OCI-LY7 (cell line): Measurements from ENCODE around the gene SEC11A. TPM values are rescaled to one million over a fixed set of nuclear protein-coding genes. Genes with fewer than 3 reads are reported as not detected.

Experiments
- BruUV-seq: library from RNA; stranded (reverse); fragments of 400-500 nt; replicated peaks from 2 replicates; lab custom pipeline; 2021; lab: Mats Ljungman, UMichigan
- CTCF ChIA-PET: fragments of 300-600 bp; sonication (Branson Sonifier 250); formaldehyde crosslinking; loops from one replicate; lab custom pipeline; 2022; ENCODE audit warnings: antibody characterized with exemption; ENCODE audit not compliant: unreplicated experiment; lab: Charles Lee
- POLR2A ChIA-PET: fragments of 300-600 bp; sonication (Branson Sonifier 250); formaldehyde crosslinking; loops from one replicate; lab custom pipeline; 2022; ENCODE audit warnings: antibody characterized with exemption; lab: Charles Lee
- DNase-seq: peaks from one replicate; pipeline ENCODE4 v3.0.0-alpha.2; 2015; ENCODE audit warnings: low spot score
- H2AFZ ChIP-seq: fragments of 200-600 bp; sonication (generic), shearing (Covaris generic); 2 replicates; pipeline ENCODE4 v1.6.1; 2014; ENCODE audit warnings: mild to moderate bottlenecking, antibody characterized with exemption, low read length, moderate library complexity
- H3K27ac ChIP-seq: fragments of 200-600 bp; sonication (generic); 2 replicates; pipeline ENCODE4 v1.5.1; 2014; ENCODE audit warnings: mixed run types, low read depth, mild to moderate bottlenecking, moderate library complexity, low read length, inconsistent platforms; ENCODE audit not compliant: poor library complexity, severe bottlenecking
- H3K36me3 ChIP-seq: fragments of 200-600 bp; sonication (generic); 2 replicates; pipeline ENCODE4 v1.6.1; 2014; ENCODE audit warnings: mild to moderate bottlenecking, antibody characterized with exemption, low read length, moderate library complexity, mixed read lengths; ENCODE audit not compliant: insufficient read depth
- H3K4me1 ChIP-seq: fragments of 200-600 bp; sonication (generic); 2 replicates; pipeline ENCODE4 v1.5.1; 2014; ENCODE audit warnings: mild to moderate bottlenecking, low read length; ENCODE audit not compliant: insufficient read depth, poor library complexity, severe bottlenecking
- H3K4me2 ChIP-seq: fragments of 200-600 bp; sonication (generic); 2 replicates; pipeline ENCODE4 v1.6.1; 2014; ENCODE audit warnings: mild to moderate bottlenecking, low read length
- H3K4me3 ChIP-seq: fragments of 200-600 bp; sonication (generic); 2 replicates; pipeline ENCODE4 v1.5.1; 2014; ENCODE audit warnings: mild to moderate bottlenecking, low read depth, low read length; ENCODE audit not compliant: poor library complexity, severe bottlenecking
- H3K79me2 ChIP-seq: fragments of 200-600 bp; sonication (generic); 2 replicates; pipeline ENCODE4 v1.6.1; 2016; ENCODE audit warnings: low read depth, mild to moderate bottlenecking, low read length, moderate library complexity, mixed read lengths; ENCODE audit not compliant: insufficient read depth
- H3K9me2 ChIP-seq: fragments of 200-600 bp; sonication (generic); 2 replicates; pipeline ENCODE4 v1.6.1; 2016; ENCODE audit warnings: mild to moderate bottlenecking, low read length, mixed read lengths; ENCODE audit not compliant: insufficient read depth
- H3K9me3 ChIP-seq: fragments of 200-600 bp; sonication (generic); 2 replicates; pipeline ENCODE4 v1.6.1; 2014; ENCODE audit warnings: mild to moderate bottlenecking, mixed run types, low read length, mixed read lengths
- H4K20me1 ChIP-seq: fragments of 200-600 bp; sonication (generic); 2 replicates; pipeline ENCODE4 v1.6.1; 2014; ENCODE audit warnings: mild to moderate bottlenecking, antibody characterized with exemption, low read length, moderate library complexity, mixed read lengths; ENCODE audit not compliant: insufficient read depth
- CTCF ChIP-seq: fragments of 200-600 bp; sonication (generic); conservative IDR thresholded peaks from 2 replicates; pipeline ENCODE4 v1.5.1; 2014; ENCODE audit warnings: mild to moderate bottlenecking, antibody characterized with exemption, low read length, moderate library complexity, mixed read lengths
- EZH2phosphoT487 ChIP-seq: fragments of 200-600 bp; sonication (generic); IDR thresholded peaks from 2 replicates; pipeline ENCODE4 v1.6.1; 2018; ENCODE audit warnings: low read depth, borderline replicate concordance, mild to moderate bottlenecking, mixed run types, antibody characterized with exemption, low read length, moderate library complexity, mixed read lengths
- intact Hi-C: fragments of 100-400 bp; cut with micrococcal nuclease; formaldehyde crosslinking; loops from one replicate; pipeline ENCODE4 v1.10.0; 2022; ENCODE audit not compliant: unreplicated experiment
- total RNA-seq, 2 experiments: library from RNA; depleted of rRNA in 1 of 2; stranded (reverse); fragments of >200 nt in 1 of 2; shearing (Covaris generic) in 1 of 2; gene quantifications; 2 replicates each; pipeline ENCODE4 v1.2.3, GENCODE V29; 2014 to 2022

The SEC11A gene
- total RNA-seq, 2 experiments from 2014 or later = 41.4 to 93.6 TPM

- no peaks in the 10 kb centered on the region for H3K9me2 ChIP-seq
- peaks cover 25% of the 10 kb centered on the region for H3K4me1 ChIP-seq
- no peak overlapping the region for H2AFZ ChIP-seq
- H3K36me3 ChIP-seq = peaks cover 73% of the 10 kb centered on the region
- intact Hi-C loops = no loop called here
- H3K4me3 ChIP-seq = no peak overlapping the region
- peaks cover 26% of the 10 kb centered on the region for H4K20me1 ChIP-seq
- no peak for DNase-seq
- BruUV-seq = no TSS peak
- ChIA-PET POLR2A (interaction anchor here (0.5 to 2.0 kb wide), 3 partner anchors 13 to 149 kb away, joined by 3 to 7 read pairs (median 3); no protein-coding TSS in a partner anchor), CTCF (no interaction called here)
- peaks cover 75% of the 10 kb centered on the region for H3K79me2 ChIP-seq
- TF ChIP-seq CTCF (no peak), EZH2phosphoT487 (no peak)
- H3K27ac ChIP-seq = no peak overlapping the region
- no peak overlapping the region for H3K4me2 ChIP-seq
- H3K9me3 ChIP-seq = no peaks in the 10 kb centered on the region
These were observed 49.0 kb upstream of the SEC11A start for GRCh38 chr15:84764989-84765388.

GRCh38 chr15:84764585-84764984 lies 48.6 kb upstream of the SEC11A start:
- TF ChIP-seq EZH2phosphoT487 = no peak
- no peak for TF ChIP-seq CTCF
- H3K79me2 ChIP-seq = peaks cover 78% of the 10 kb centered on the region

GRCh38 chr15:84762840-84763572 lies 47.1 kb upstream of the SEC11A start:
- Histone ChIP-seq H3K4me3 (no peak overlapping the region), H3K9me3 (no peaks in the 10 kb centered on the region), H3K27ac (no peak overlapping the region), H2AFZ (no peak overlapping the region), H3K36me3 (peaks cover 53% of the 10 kb centered on the region), H3K4me1 (peaks cover 34% of the 10 kb centered on the region), H4K20me1 (peaks cover 35% of the 10 kb centered on the region), H3K9me2 (no peaks in the 10 kb centered on the region), H3K79me2 (peaks cover 83% of the 10 kb centered on the region), H3K4me2 (no peak overlapping the region)
- BruUV-seq = no TSS peak
- TF ChIP-seq EZH2phosphoT487 = no peak
- TF ChIP-seq CTCF = no peak
- intact Hi-C loops = no loop called here
- DNase-seq = no peak
- ChIA-PET POLR2A (no interaction called here), CTCF (no interaction called here)

More at GRCh38 chr15:84764585-84764984, 48.6 kb upstream of the SEC11A start:
- H3K27ac ChIP-seq = no peak overlapping the region
- ChIA-PET POLR2A (interaction anchor here (0.5 to 2.0 kb wide), 3 partner anchors 13 to 148 kb away, joined by 3 to 7 read pairs (median 3); no protein-coding TSS in a partner anchor), CTCF (no interaction called here)
- no peak for DNase-seq
- H3K4me1 ChIP-seq = peaks cover 29% of the 10 kb centered on the region
- no peaks in the 10 kb centered on the region for H3K9me2 ChIP-seq
- no TSS peak for BruUV-seq
- no peak overlapping the region for H2AFZ ChIP-seq
- H4K20me1 ChIP-seq = peaks cover 26% of the 10 kb centered on the region
- intact Hi-C loops = no loop called here
- no peak overlapping the region for H3K4me2 ChIP-seq
- H3K9me3 ChIP-seq = no peaks in the 10 kb centered on the region
- peaks cover 69% of the 10 kb centered on the region for H3K36me3 ChIP-seq
- H3K4me3 ChIP-seq = no peak overlapping the region
